Type B pancreatic cell (in vitro differentiated cells): ENCODE results near the gene ILDR1. TPM values are rescaled to one million over a fixed set of nuclear protein-coding genes. Genes with fewer than 3 reads are reported as not detected.

ENCODE experiments used
- DNase-seq: peaks from one replicate; pipeline ENCODE4 v3.0.0; 2021; ENCODE audit warnings: mixed read lengths; ENCODE audit not compliant: unreplicated experiment; ENCODE audit errors: extremely low spot score
- H3K27ac Mint-ChIP-seq: 2 replicates; pipeline ENCODE4 v1.8.0; 2021; ENCODE audit warnings: mild to moderate bottlenecking, mixed read lengths
- H3K27me3 Mint-ChIP-seq: 2 replicates; pipeline ENCODE4 v1.8.0; 2021; ENCODE audit warnings: mixed read lengths
- H3K36me3 Mint-ChIP-seq: 2 replicates; pipeline ENCODE4 v1.8.0; 2021; ENCODE audit warnings: mixed read lengths
- H3K4me1 Mint-ChIP-seq: one replicate; pipeline ENCODE4 v1.8.0; 2021; ENCODE audit warnings: mixed read lengths; ENCODE audit not compliant: unreplicated experiment
- H3K4me3 Mint-ChIP-seq: 2 replicates; pipeline ENCODE4 v1.8.0; 2021; ENCODE audit warnings: mild to moderate bottlenecking, mixed read lengths
- H3K9me3 Mint-ChIP-seq: 2 replicates; pipeline ENCODE4 v1.8.0; 2021; ENCODE audit warnings: mixed read lengths
- CTCF ChIP-seq: fragments of 200-600 bp; sonication (generic); conservative IDR thresholded peaks from 2 replicates; pipeline ENCODE4 v1.5.0; 2021; ENCODE audit warnings: antibody characterized with exemption, mild to moderate bottlenecking
- total RNA-seq: library from RNA; stranded (reverse); gene quantifications from 2 replicates; pipeline ENCODE4 v1.2.1, GENCODE V29; 2021; ENCODE audit warnings: low replicate concordance

ILDR1 gene
- total RNA-seq, 1 donor from 2014 or later: 2.6 TPM

GRCh38 chr3:122024800-122025199, 2.8 kb upstream of the ILDR1 start:
- no peak overlapping the region for H3K4me3 Mint-ChIP-seq
- peaks cover 30% of the 10 kb centered on the region for H3K27me3 Mint-ChIP-seq
- no peaks in the 10 kb centered on the region for H3K36me3 Mint-ChIP-seq
- H3K27ac Mint-ChIP-seq: no peak overlapping the region
- TF ChIP-seq CTCF: no peak
- no peaks in the 10 kb centered on the region for H3K4me1 Mint-ChIP-seq
- DNase-seq: no peak
- H3K9me3 Mint-ChIP-seq: no peaks in the 10 kb centered on the region

DNA sequence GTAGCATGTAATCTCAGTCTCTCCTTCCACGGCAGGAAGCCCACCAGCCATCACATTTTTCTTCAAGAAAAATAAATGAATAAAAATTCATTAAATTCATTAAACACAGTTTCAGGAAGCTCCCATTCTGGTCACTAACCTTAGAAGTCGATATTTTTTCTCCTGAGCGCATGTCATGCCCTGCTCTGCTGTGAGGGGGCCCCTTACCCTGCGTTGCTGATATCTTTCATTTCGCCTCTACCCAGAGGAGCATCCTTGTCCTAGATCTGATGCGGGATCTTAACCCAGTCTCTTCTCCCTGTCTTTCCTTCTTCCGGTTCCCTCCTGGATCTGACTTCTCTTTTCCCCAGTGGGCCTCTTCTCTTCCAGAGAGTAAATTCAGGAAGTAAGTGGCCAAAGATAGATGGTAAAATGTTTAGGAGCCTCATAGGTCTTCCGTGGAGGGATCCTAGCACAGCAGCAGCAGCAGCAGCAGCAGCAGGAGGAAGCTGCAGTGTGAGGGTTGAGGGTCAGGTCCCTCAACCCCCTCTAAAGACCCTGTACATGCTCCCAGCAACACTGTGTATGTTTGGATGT, 1.4 kb upstream of the ILDR1 start:
- Mint-ChIP-seq H3K27me3 (peaks cover 40% of the 10 kb centered on the region), H3K4me3 (peak overlapping the region; percentile 73), H3K4me1 (no peaks in the 10 kb centered on the region), H3K9me3 (no peaks in the 10 kb centered on the region), H3K27ac (no peak overlapping the region), H3K36me3 (no peaks in the 10 kb centered on the region)
- DNase-seq: no peak
- TF ChIP-seq CTCF: no peak

- TF ChIP-seq CTCF: no peak
- Mint-ChIP-seq H3K27ac (peak overlapping the region; percentile 27), H3K27me3 (peaks cover 40% of the 10 kb centered on the region), H3K4me1 (no peaks in the 10 kb centered on the region), H3K36me3 (no peaks in the 10 kb centered on the region), H3K9me3 (no peaks in the 10 kb centered on the region), H3K4me3 (peak overlapping the region; percentile 81)
- DNase-seq: no peak
These were observed 1.0 kb downstream of the ILDR1 start for GRCh38 chr3:122021037-122021436.

GRCh38 chr3:122019493-122019892, 2.6 kb downstream of the ILDR1 start:
- Mint-ChIP-seq H3K27me3 (peaks cover 40% of the 10 kb centered on the region), H3K27ac (no peak overlapping the region), H3K36me3 (no peaks in the 10 kb centered on the region), H3K4me1 (no peaks in the 10 kb centered on the region), H3K4me3 (no peak overlapping the region), H3K9me3 (no peaks in the 10 kb centered on the region)
- TF ChIP-seq CTCF: no peak
- no peak for DNase-seq

DNA sequence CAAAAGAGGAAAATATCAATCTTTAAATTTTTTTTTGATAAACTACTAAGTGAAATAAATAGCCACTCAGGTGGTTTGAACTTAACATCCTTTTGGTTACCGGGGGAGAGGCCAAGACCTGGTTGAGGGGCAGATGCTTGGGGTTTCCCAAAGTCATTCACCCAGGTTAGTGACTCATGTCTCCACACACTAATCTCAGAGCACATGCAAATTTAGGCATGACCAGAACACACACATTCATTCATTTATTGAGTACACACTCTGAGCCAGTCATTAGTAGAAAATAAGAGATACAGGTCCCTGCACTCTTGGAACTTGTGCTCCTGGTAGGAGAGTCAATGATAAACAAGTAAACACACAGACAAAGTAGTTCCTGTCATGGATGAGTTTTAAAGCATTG, 7.3 kb downstream of the ILDR1 start:
- Mint-ChIP-seq H3K27me3 (peaks cover 21% of the 10 kb centered on the region), H3K9me3 (no peaks in the 10 kb centered on the region), H3K4me3 (no peak overlapping the region), H3K27ac (no peak overlapping the region), H3K4me1 (no peaks in the 10 kb centered on the region), H3K36me3 (no peaks in the 10 kb centered on the region)
- no peak for DNase-seq
- no peak for TF ChIP-seq CTCF
